ENCODE data around the gene CPS1.

Gene CPS1

GRCh38 chr2:210546424-210547208 lies 9.8 kb upstream of the CPS1 start:
- DNase-seq (ENCODE audit: low read depth in 2 of 2) = no peak

GRCh38 chr2:210548031-210548430 lies 8.4 kb upstream of the CPS1 start:
- DNase-seq (ENCODE audit: low read depth in 2 of 2) = no peak

GRCh38 chr2:210548878-210549384 lies 7.5 kb upstream of the CPS1 start:
- no peak for DNase-seq (ENCODE audit: low read depth in 2 of 2)

DNA sequence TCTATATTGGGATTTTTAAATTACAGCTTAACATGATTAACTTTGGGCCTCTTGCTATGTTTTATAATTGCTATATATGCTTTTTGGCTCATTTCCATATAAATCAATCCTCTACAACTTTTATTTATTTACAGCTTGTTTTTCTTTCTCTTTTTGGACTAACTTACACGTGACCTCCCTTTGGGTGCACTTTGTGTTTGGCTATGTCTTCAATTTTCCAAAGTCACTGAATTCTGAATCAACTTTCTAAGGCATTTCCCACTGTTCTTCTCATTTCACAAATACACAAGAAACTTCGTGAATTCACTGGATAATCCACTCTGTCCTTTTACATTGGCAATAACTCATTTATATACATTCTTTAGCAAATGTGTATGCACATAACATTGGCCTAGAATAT lies 5.4 kb upstream of the CPS1 start:
- DNase-seq (ENCODE audit: low read depth in 2 of 2) = no peak

DNA sequence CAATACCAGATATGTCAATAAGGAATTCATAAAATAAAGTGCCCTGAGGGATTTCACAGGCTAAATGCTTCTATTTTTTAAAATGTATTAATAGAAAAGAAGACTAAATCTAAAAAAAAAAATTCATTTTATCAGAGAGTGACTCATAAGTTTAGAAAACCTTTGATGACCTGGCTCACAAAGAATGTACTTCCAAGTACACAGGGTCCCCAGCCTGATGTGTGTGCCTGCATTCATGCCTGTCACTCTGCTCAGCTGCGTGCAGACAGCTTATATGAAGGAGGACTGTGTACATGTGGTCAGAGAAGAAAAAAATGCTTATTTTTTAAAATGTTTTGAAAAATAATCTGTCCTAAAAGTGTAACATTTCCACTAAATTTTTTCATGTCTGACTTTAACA lies 3.0 kb upstream of the CPS1 start:
- no peak for DNase-seq (ENCODE audit: low read depth in 2 of 2)

DNA sequence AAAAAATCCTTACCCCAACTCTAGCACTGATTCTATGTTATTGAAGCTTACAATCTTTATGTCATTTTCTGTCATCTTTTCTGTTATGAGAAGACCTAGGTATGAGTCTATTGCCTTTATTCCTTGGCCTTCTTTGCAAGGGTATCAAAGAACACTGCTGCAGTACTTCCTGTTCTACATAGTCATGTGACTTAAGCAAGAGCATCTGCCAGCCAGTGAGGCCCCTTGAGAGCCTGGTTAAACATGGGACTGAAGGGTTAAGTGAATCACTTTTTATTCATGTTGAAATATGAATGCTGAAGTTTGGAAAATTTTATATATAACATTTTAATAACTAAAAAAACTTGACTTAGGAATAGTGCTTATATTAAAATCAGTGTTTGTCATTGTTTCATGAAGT lies 844 bp upstream of the CPS1 start:
- no peak for DNase-seq (ENCODE audit: low read depth in 2 of 2)

DNA sequence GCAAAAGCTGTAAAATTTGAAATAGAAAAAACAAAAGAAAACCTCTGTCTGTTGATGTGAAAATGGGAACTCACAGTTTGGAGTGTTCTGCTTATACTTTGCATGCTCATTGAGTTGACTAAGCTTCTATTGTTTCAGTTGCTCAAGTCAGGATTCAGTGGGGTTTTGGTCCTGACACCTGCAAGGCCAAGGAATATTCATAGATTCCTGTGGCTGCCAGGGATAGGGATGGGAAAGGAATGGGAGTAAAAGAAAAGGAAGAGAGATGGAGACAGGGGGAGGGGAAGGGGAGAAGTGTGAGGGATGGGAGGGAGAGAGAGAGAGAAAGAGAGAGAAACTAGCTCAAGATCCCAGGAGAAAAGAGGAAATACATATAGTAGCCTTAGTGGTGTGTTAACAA lies 1.3 kb downstream of the CPS1 start:
- DNase-seq (ENCODE audit: low read depth in 2 of 2) = no peak

DNA sequence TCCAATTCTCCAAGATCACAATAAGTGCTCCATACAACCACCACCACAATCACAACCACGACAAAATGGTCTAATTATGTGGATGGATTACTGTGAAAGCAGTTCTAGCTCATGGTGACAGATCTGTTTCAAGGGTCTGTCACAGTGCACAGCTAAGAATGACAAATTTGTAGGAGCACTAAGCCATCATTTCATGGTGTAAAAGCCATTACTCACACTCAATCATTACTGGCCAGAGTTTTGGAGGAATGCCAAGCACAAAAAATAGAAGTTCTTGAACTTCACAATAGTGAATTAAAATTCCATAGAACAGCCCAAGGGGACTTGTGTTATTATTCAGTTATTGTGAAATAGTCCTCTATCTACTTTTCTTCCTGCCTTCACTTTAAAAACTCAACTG lies 2.3 kb downstream of the CPS1 start:
- no peak for DNase-seq (ENCODE audit: low read depth in 2 of 2)

- DNase-seq (ENCODE audit: low read depth in 2 of 2) = no peak
Observed at GRCh38 chr2:210559182-210559581, 2.8 kb downstream of the CPS1 start.

DNA sequence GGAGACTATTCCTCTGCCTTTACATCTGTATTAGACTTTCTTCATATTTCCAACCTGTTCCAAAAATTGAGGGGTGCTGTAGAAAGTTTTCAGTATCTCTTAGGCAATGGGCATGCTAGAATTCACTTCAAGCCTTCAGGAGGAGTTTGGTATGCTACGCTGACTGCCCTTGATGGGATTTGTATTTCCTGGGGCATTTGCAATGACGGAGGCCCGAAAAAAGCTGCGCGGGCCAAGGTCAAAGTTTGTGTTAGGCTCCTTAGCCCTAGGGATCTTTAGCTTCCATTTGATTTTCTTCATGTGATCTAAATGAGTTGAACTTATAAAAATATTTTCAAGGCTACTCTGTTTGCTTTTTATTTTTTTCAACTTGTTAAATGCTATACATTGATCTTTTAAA lies 5.1 kb downstream of the CPS1 start:
- no peak for DNase-seq (ENCODE audit: low read depth in 2 of 2)

GRCh38 chr2:210562091-210562490 lies 5.7 kb downstream of the CPS1 start:
- DNase-seq (ENCODE audit: low read depth in 2 of 2) = no peak

DNA sequence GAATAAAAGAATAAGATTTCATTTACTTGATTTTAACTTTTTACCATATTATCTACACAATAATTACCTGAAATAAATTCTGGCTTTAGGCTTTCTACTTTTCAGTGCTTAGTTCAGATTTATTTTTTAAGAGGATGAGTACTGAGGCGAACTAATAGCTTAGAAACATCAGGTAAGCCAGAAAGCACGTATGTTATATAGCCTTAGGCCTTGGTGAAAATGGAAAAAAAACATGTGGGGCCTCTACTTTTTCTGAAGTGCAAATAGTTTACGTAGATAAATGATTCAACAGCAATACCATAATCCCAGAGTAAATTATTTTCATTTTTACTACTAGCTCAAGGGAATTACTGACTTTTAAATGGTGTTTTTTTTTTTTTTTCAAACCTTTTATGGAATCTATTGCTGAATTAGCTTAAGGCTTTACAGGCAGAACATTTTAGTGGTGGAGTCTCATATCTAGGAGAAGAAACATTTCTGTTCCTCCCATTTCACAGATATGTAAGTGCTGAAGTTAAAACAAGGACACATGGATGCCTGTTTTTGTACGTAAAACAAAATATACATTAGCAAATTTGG lies 6.2 kb downstream of the CPS1 start:
- no peak for DNase-seq (ENCODE audit: low read depth in 2 of 2)

- DNase-seq (ENCODE audit: low read depth in 2 of 2) = no peak
Observed at GRCh38 chr2:210567279-210567678, 10.9 kb downstream of the CPS1 start.

- DNase-seq (ENCODE audit: low read depth in 2 of 2) = no peak
Observed at GRCh38 chr2:210568108-210568507, 11.7 kb downstream of the CPS1 start.

GRCh38 chr2:210577263-210578071 lies 21.1 kb downstream of the CPS1 start:
- no peak for DNase-seq (ENCODE audit: low read depth in 2 of 2)

GRCh38 chr2:210584834-210585233 lies 28.4 kb downstream of the CPS1 start:
- DNase-seq (ENCODE audit: low read depth in 2 of 2) = no peak

GRCh38 chr2:210586381-210586780 lies 30.0 kb downstream of the CPS1 start:
- no peak for DNase-seq (ENCODE audit: low read depth in 2 of 2)

GRCh38 chr2:210591663-210592062 lies 35.3 kb downstream of the CPS1 start:
- no peak for DNase-seq (ENCODE audit: low read depth in 2 of 2)

- DNase-seq (ENCODE audit: low read depth in 2 of 2) = no peak
Observed at GRCh38 chr2:210592726-210593125, 36.3 kb downstream of the CPS1 start.

GRCh38 chr2:210593166-210593565 lies 36.8 kb downstream of the CPS1 start:
- DNase-seq (ENCODE audit: low read depth in 2 of 2) = no peak

- DNase-seq (ENCODE audit: low read depth in 2 of 2) = no peak
Observed at GRCh38 chr2:210598219-210598618, 41.8 kb downstream of the CPS1 start.

GRCh38 chr2:210599476-210599875 lies 43.1 kb downstream of the CPS1 start:
- no peak for DNase-seq (ENCODE audit: low read depth in 2 of 2)

- DNase-seq (ENCODE audit: low read depth in 2 of 2) = no peak
Observed at GRCh38 chr2:210604666-210605065, 48.3 kb downstream of the CPS1 start.
